Pancreas (tissue), 10 donors: ENCODE data around the gene MNT. TPM values are rescaled to one million over a fixed set of nuclear protein-coding genes. Genes with fewer than 3 reads are reported as not detected.

Experiments
- ATAC-seq, 4 donors: fragments of 200-7000 bp; cut with Tn5 transposase; one replicate each; pipeline versions ENCODE4 v1.8.0 to v1.9.1; 2020; ENCODE audit warnings: mild to moderate bottlenecking in 4 of 4, moderate library complexity in 4 of 4
- DNase-seq, 6 donors: peaks; one replicate each; pipeline ENCODE4 v3.0.0-alpha.2; 2020
- FAIRE-seq: peaks from 2 replicates; lab custom pipeline; 2012; peaks lifted over from hg19 to GRCh38; lab: Jason Lieb, UNC
- H3K27ac ChIP-seq, 4 donors: fragments of 200-600 bp; sonication (generic); 1 replicate in 3 of 4; 2 replicates in 1 of 4; pipeline versions ENCODE4 v1.5.0 to v1.8.0; 2020
- H3K27me3 ChIP-seq, 4 donors: fragments of 200-600 bp; one replicate each; pipeline ENCODE4 v1.8.0; 2021
- H3K36me3 ChIP-seq, 3 donors: fragments of 200-600 bp; sonication (generic) in 1 of 3; one replicate each; pipeline versions ENCODE4 v1.5.0 to v1.8.0; 2020 to 2021
- H3K4me1 ChIP-seq, 3 donors: fragments of 200-600 bp; one replicate each; pipeline ENCODE4 v1.8.0; 2021
- H3K4me3 ChIP-seq, 4 donors: fragments of 200-600 bp; sonication (generic) in 2 of 4; one replicate each; pipeline versions ENCODE4 v1.5.0 to v1.8.0; 2020 to 2021
- H3K9me3 ChIP-seq, 4 donors: fragments of 200-600 bp; one replicate each; pipeline ENCODE4 v1.8.0; 2021
- CTCF ChIP-seq, 4 donors: fragments of 200-600 bp; sonication (generic) in 3 of 4; IDR thresholded peaks; one replicate each; pipeline versions ENCODE4 v1.5.0 to v1.8.0; 2021; ENCODE audit warnings: antibody characterized with exemption in 4 of 4
- WGBS, 2 donors: extraction: QIAGEN DNeasy Blood & Tissue Kit; methylation state at CpG; one replicate each; pipeline ENCODE4 v1.1.7; 2013; 5-methylcytosine and 5-hydroxymethylcytosine counted together
- intact Hi-C, 3 donors: fragments of 100-400 bp; cut with DNase I; formaldehyde crosslinking; loops; one replicate each; pipeline versions ENCODE4 v1.11.1 to v1.14.2; 2022
- polyA plus RNA-seq, 2 donors: library from polyadenylated mRNA; stranded (reverse); fragments of 200-250 nt; gene quantifications; one replicate each; pipeline ENCODE4 v1.2.3, GENCODE V29; 2013
- total RNA-seq, 6 donors: library from RNA; stranded (reverse); fragmentation: NEBNext Ultra II Directional in 4 of 6; extraction: Animal tissue kit (Norgen Biotek cat#: 25700) in 4 of 6; gene quantifications; one replicate each; pipeline versions ENCODE4 v1.2.1 to v1.2.4, GENCODE V29; 2021 to 2023
- donor health status: healthy with polysubstance abuse.
- donor health status: DM: no; HTN: no; CAD: no; lungs with moderate emphysema.
- donor health status: DM: no; HTN: no; CAD: no.
- donor health status: control.
- donor health status: control.
- donor health status: Bipolar disorder and iron deficiency.
- donor health status: DM: yes; HTN: yes; CAD: no.
- donor health status: DM: no; HTN: no; CAD: no.
- donor health status: DM: no; HTN: no; CAD: no.
- donor health status: DM: yes; HTN: yes; CAD: no.

MNT gene
- total and polyA plus RNA-seq, 8 donors: 8.7 to 15.8 (median 10.3) TPM

GRCh38 chr17:2368359-2368758 lies 32.5 kb downstream of the MNT start:
- intact Hi-C loops: no loop called here
- Histone ChIP-seq H3K4me3 (no peak overlapping the region), H3K36me3 (peaks cover 0 to under 1% (median 0%) of the 10 kb centered on the region in 3 donors), H3K9me3 (no peaks in the 10 kb centered on the region), H3K27me3 (no peaks in the 10 kb centered on the region), H3K4me1 (no peaks in the 10 kb centered on the region), H3K27ac (no peak overlapping the region)
- no peak for TF ChIP-seq CTCF (IDR thresholded peaks at IDR 0.05)
- 88 to 89% methylated on average over 7 to 8 of the region's 8 CpGs for WGBS, 2 donors
- no peak for DNase-seq
- ATAC-seq: no peak
- FAIRE-seq: no peak

GRCh38 chr17:2366747-2367494 lies 33.9 kb downstream of the MNT start:
- WGBS, 2 donors: 89 to 90% methylated on average over 26 of the region's 26 CpGs
- H3K27me3 ChIP-seq: no peaks in the 10 kb centered on the region
- ATAC-seq (no peak), FAIRE-seq (no peak), DNase-seq (peak in 1 of 6 donors; percentile 15)
- no peak overlapping the region for H3K27ac ChIP-seq
- TF ChIP-seq CTCF (IDR thresholded peaks at IDR 0.05): no peak
- intact Hi-C loops: no loop called here
- peaks cover 0 to 8% (median 0%) of the 10 kb centered on the region in 3 donors for H3K36me3 ChIP-seq
- no peak overlapping the region for H3K4me3 ChIP-seq
- H3K4me1 ChIP-seq: no peaks in the 10 kb centered on the region
- no peaks in the 10 kb centered on the region for H3K9me3 ChIP-seq

GRCh38 chr17:2365132-2365531 lies 35.7 kb downstream of the MNT start:
- Histone ChIP-seq H3K9me3 (no peaks in the 10 kb centered on the region), H3K36me3 (peaks cover 0 to 8% (median 0%) of the 10 kb centered on the region in 3 donors), H3K4me1 (no peaks in the 10 kb centered on the region), H3K27me3 (no peaks in the 10 kb centered on the region), H3K27ac (no peak overlapping the region), H3K4me3 (no peak overlapping the region)
- ATAC-seq: no peak
- intact Hi-C loops: no loop called here
- WGBS, 2 donors: 95 to 97% methylated on average over 20 of the region's 20 CpGs
- no peak for FAIRE-seq
- TF ChIP-seq CTCF (IDR thresholded peaks at IDR 0.05): no peak
- DNase-seq: peak in 1 of 6 donors; percentile 51

GRCh38 chr17:2364763-2365116 lies 36.1 kb downstream of the MNT start:
- Histone ChIP-seq H3K4me3 (no peak overlapping the region), H3K27me3 (no peaks in the 10 kb centered on the region), H3K36me3 (peaks cover 0 to 8% (median 0%) of the 10 kb centered on the region in 3 donors), H3K4me1 (no peaks in the 10 kb centered on the region), H3K27ac (no peak overlapping the region), H3K9me3 (no peaks in the 10 kb centered on the region)
- 86 to 93% methylated on average over 12 of the region's 12 CpGs for WGBS, 2 donors
- intact Hi-C loops: no loop called here
- DNase-seq (peak in 2 of 6 donors; percentile 11 to 59), FAIRE-seq (no peak), ATAC-seq (no peak)
- no peak for TF ChIP-seq CTCF (IDR thresholded peaks at IDR 0.05)
